ACC112 (cell line): Measurements from ENCODE around the gene SMU1.
"Not testable (repeated sequence)": the region's sequence is repeated elsewhere in the genome, so short reads cannot be mapped to it uniquely, and the experiment has no call there.

Experiments used
- H2AFZ ChIP-seq: fragments of 200-600 bp; sonication (generic); one replicate; pipeline ENCODE4 v1.6.0; 2017; ENCODE audit warnings: antibody characterized with exemption, low read length; ENCODE audit not compliant: unreplicated experiment
- H3K27ac ChIP-seq: fragments of 200-600 bp; sonication (generic); 2 replicates; pipeline ENCODE4 v1.5.1; 2014; ENCODE audit warnings: low read depth, mild to moderate bottlenecking, antibody characterized with exemption, low read length, moderate library complexity
- H3K27me3 ChIP-seq: fragments of 200-600 bp; sonication (generic); 2 replicates; pipeline ENCODE4 v1.6.1; 2014; ENCODE audit warnings: mild to moderate bottlenecking, antibody characterized with exemption, low read length, moderate library complexity, mixed read lengths; ENCODE audit not compliant: insufficient read depth
- H3K36me3 ChIP-seq: fragments of 200-600 bp; sonication (generic); 2 replicates; pipeline ENCODE4 v1.6.1; 2016; ENCODE audit warnings: mild to moderate bottlenecking, antibody characterized with exemption, low read length, moderate library complexity, mixed read lengths; ENCODE audit not compliant: insufficient read depth
- H3K4me1 ChIP-seq: fragments of 200-600 bp; sonication (generic); one replicate; pipeline ENCODE4 v1.6.1; 2016; ENCODE audit warnings: low read length, mixed read lengths; ENCODE audit not compliant: insufficient read depth, unreplicated experiment, control insufficient read depth
- H3K4me3 ChIP-seq: fragments of 200-600 bp; sonication (generic); 2 replicates; pipeline ENCODE4 v1.5.1; 2014; ENCODE audit warnings: mild to moderate bottlenecking, low read depth, low read length
- H3K79me2 ChIP-seq: fragments of 200-600 bp; sonication (generic); one replicate; pipeline ENCODE4 v1.6.0; 2016; ENCODE audit warnings: low read length; ENCODE audit not compliant: control insufficient read depth, unreplicated experiment, insufficient read depth

The SMU1 gene

GRCh38 chr9:33105959-33106358 lies 29.5 kb upstream of the SMU1 start:
- H3K27me3 ChIP-seq: no peaks in the 10 kb centered on the region
- H3K27ac ChIP-seq: peak overlapping the region; percentile 85
- H2AFZ ChIP-seq: no peak overlapping the region
- no peak overlapping the region for H3K4me3 ChIP-seq
- no peaks in the 10 kb centered on the region for H3K79me2 ChIP-seq
- peaks cover 63% of the 10 kb centered on the region for H3K4me1 ChIP-seq
- peaks cover 3% of the 10 kb centered on the region; the same call in 1 of the 2 replicates for H3K36me3 ChIP-seq

- H3K79me2 ChIP-seq: no peaks in the 10 kb centered on the region
Measured at GRCh38 chr9:33105504-33105903, 29.0 kb upstream of the SMU1 start.

GRCh38 chr9:33104401-33104800 lies 27.9 kb upstream of the SMU1 start:
- Histone ChIP-seq H3K79me2 (no peaks in the 10 kb centered on the region), H3K36me3 (peaks cover 3% of the 10 kb centered on the region; the same call in 1 of the 2 replicates), H3K4me1 (peaks cover 70% of the 10 kb centered on the region), H3K27ac (peak overlapping the region; percentile 98), H3K4me3 (no peak overlapping the region), H2AFZ (no peak overlapping the region), H3K27me3 (no peaks in the 10 kb centered on the region)

More at GRCh38 chr9:33105504-33105903, 29.0 kb upstream of the SMU1 start:
- H3K27me3 ChIP-seq: no peaks in the 10 kb centered on the region
- no peak overlapping the region for H3K4me3 ChIP-seq
- H3K36me3 ChIP-seq: peaks cover 3% of the 10 kb centered on the region; the same call in 1 of the 2 replicates
- H2AFZ ChIP-seq: no peak overlapping the region
- peaks cover 66% of the 10 kb centered on the region for H3K4me1 ChIP-seq
- peak overlapping the region; percentile 85 for H3K27ac ChIP-seq

- no peak overlapping the region for H2AFZ ChIP-seq
- no peaks in the 10 kb centered on the region for H3K79me2 ChIP-seq
Measured at GRCh38 chr9:33103501-33104281, 27.2 kb upstream of the SMU1 start.

DNA sequence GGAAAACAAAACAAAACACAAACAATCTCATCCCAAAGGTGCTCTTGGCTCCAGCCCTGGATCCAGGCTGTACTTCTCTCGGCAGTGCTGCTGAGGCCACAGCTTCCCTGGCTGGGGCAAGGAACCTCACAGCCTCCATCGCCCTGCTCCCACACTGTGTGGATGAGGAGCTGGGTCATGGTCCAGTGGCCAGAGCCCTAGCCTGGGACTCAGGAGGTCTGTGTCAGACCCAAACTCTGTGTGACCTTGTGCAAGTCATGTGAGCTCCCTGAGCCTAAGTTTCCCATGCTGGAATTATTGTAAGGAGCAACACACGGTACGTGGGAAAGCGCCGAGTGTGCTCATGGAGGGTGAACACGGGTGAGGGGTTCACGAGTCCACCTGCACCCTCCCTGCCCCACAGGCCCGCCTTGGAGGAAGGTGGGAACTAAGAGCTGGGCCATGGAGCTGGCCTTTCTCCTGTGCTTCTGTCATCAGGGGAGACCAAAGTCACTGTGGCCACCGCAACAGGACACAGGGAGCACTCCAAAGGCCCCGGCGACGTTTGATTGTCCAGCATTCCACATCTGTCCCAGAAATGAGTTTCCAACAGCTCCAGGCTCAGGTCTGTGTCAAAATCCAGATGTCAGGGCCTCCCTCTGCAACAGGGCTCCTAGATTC lies 26.2 kb upstream of the SMU1 start:
- Histone ChIP-seq H3K36me3 (no peaks in the 10 kb centered on the region), H3K79me2 (no peaks in the 10 kb centered on the region), H3K4me1 (peaks cover 68% of the 10 kb centered on the region), H3K4me3 (no peak overlapping the region), H2AFZ (no peak overlapping the region), H3K27ac (peak overlapping the region; percentile 98), H3K27me3 (no peaks in the 10 kb centered on the region)

More at GRCh38 chr9:33103501-33104281, 27.2 kb upstream of the SMU1 start:
- H3K27ac ChIP-seq: peak overlapping the region; percentile 98
- no peaks in the 10 kb centered on the region for H3K27me3 ChIP-seq
- H3K4me1 ChIP-seq: peaks cover 70% of the 10 kb centered on the region
- peaks cover 3% of the 10 kb centered on the region; the same call in 1 of the 2 replicates for H3K36me3 ChIP-seq
- H3K4me3 ChIP-seq: no peak overlapping the region

DNA sequence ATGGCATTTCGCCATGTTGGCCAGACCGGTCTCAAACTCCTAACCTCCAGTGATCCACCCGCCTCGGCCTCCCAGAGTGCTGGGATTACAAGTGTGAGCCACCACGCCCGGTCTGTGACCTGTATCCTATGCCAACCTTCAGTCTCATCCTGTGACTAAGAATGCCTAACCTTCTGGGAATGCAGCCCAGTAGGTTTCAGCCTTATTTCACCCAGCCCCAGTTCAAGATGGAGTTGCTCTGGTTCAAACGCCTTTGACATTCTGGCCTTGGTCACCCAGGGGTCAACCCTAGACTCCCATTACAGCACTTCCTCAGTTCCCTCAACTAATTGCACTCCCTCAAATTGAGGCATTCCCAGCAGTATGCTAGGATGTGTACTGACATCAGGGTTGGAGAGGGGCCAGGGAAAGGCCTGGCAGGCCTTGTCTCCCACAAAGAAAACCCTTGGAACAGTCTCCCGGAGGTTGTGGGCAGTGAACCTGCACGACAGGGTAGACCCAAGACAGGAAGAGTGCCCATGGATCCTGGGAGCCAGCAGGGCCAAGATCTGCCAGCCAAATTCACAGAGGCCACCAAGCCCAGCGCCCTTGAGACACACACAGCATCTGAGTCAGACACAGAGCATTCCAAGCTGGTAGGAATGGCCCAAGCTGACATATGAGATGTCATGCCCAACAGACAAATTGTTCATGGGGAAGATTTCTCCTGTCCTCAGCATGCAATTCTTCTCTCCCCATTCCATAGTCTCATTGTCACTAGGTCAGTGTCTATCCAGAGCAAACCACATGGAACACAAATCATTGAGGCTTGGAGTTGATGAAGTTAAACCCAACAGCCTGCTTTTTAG lies 24.9 kb upstream of the SMU1 start:
- Histone ChIP-seq H2AFZ (no peak overlapping the region), H3K4me1 (peaks cover 54% of the 10 kb centered on the region), H3K27me3 (no peaks in the 10 kb centered on the region), H3K36me3 (no peaks in the 10 kb centered on the region), H3K4me3 (no peak overlapping the region), H3K79me2 (no peaks in the 10 kb centered on the region), H3K27ac (peak overlapping the region; percentile 98)

GRCh38 chr9:33099754-33100153 lies 23.3 kb upstream of the SMU1 start:
- Histone ChIP-seq H3K4me3 (no peak overlapping the region), H3K4me1 (peaks cover 42% of the 10 kb centered on the region), H3K27me3 (no peaks in the 10 kb centered on the region), H3K36me3 (no peaks in the 10 kb centered on the region), H2AFZ (no peak overlapping the region), H3K79me2 (no peaks in the 10 kb centered on the region), H3K27ac (no peak overlapping the region)

DNA sequence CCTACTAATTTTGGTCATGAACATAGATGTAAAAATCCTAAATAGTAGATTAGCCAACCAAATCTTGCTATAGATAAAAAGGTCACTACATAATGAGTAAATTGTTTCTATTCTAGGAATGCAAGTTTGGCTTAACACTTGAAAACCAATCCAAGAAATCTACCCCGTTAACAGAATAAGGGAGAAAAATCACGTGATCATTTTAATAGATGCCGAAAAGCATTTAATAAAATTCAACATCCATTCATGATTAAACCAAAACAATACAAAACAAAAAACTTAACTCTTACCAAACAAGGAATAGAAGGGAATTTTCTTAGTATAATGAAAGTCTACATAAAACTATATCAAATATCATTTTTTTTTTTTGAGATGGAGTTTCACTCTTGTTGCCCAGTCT lies 20.7 kb upstream of the SMU1 start:
- H3K4me1 ChIP-seq: peaks cover 25% of the 10 kb centered on the region
- no peak overlapping the region for H3K4me3 ChIP-seq
- no peak overlapping the region for H2AFZ ChIP-seq
- H3K79me2 ChIP-seq: no peaks in the 10 kb centered on the region
- H3K27ac ChIP-seq: no peak overlapping the region
- no peaks in the 10 kb centered on the region for H3K36me3 ChIP-seq
- H3K27me3 ChIP-seq: no peaks in the 10 kb centered on the region

DNA sequence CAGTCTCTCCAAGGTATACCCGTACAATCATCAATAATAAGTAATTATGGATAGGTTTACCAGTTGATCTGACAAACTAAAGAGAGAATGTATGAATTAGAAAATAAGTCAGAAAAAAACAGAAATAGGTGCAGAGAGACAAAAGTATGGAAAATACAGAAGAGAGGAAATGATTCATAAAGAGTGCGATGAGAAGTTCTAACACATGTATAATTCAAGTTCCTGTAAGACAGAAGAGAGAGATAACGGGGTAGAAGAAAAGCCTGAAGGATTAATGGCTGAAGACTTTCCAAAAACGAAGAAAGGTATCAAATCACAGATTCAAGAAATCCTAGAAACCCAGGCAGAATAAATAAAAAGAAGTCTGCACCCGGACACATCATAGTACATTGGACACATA lies 16.2 kb upstream of the SMU1 start:
- Histone ChIP-seq H2AFZ (no peak overlapping the region), H3K27me3 (no peaks in the 10 kb centered on the region), H3K4me3 (no peak overlapping the region), H3K27ac (no peak overlapping the region), H3K4me1 (peaks cover 6% of the 10 kb centered on the region), H3K36me3 (no peaks in the 10 kb centered on the region), H3K79me2 (no peaks in the 10 kb centered on the region)

DNA sequence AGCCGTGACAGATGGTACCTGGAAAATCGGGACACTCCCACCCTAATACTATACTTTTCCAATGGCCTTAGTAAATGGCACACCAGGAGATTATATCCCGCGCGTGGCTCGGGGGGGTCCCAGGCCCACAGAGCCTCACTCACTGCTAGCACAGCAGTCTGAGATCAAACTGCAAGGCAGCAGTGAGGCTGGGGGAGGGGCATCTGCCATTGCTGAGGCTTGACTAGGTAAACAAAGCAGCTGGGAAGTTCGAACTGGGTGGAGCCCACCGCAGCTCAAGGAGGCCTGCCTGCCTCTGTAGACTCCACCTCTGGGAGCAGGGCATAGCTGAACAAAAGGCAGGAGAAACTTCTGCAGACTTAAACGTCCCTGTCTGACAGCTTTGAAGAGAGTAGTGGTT lies 9.2 kb upstream of the SMU1 start:
- not testable (repeated sequence) for H3K79me2 ChIP-seq, H3K4me3 ChIP-seq, H2AFZ ChIP-seq, H3K36me3 ChIP-seq, H3K27ac ChIP-seq, H3K27me3 ChIP-seq
- H3K4me1 ChIP-seq: peaks cover 12% of the 10 kb centered on the region
